Non-pigmented ciliary epithelial cell (primary cell): Measurements from ENCODE around the gene MKRN2.
A peak's percentile ranks its signal among the peaks of the same experiment; 100 is the strongest.
"Not testable (repeated sequence)": the region's sequence is repeated elsewhere in the genome, so short reads cannot be mapped to it uniquely, and the experiment has no call there.

Experiments used
- DNase-seq: peaks from one replicate; pipeline ENCODE4 v3.0.0-alpha.2; 2010; ENCODE audit warnings: low read depth

MKRN2 gene

GRCh38 chr3:12588039-12589009 is 31.4 kb downstream of the MKRN2 start:
- DNase-seq = peak; percentile 27

GRCh38 chr3:12590096-12590495 is 33.2 kb downstream of the MKRN2 start:
- DNase-seq = no peak

- DNase-seq = no peak
These were observed 34.6 kb downstream of the MKRN2 start for GRCh38 chr3:12591456-12591855.

DNA sequence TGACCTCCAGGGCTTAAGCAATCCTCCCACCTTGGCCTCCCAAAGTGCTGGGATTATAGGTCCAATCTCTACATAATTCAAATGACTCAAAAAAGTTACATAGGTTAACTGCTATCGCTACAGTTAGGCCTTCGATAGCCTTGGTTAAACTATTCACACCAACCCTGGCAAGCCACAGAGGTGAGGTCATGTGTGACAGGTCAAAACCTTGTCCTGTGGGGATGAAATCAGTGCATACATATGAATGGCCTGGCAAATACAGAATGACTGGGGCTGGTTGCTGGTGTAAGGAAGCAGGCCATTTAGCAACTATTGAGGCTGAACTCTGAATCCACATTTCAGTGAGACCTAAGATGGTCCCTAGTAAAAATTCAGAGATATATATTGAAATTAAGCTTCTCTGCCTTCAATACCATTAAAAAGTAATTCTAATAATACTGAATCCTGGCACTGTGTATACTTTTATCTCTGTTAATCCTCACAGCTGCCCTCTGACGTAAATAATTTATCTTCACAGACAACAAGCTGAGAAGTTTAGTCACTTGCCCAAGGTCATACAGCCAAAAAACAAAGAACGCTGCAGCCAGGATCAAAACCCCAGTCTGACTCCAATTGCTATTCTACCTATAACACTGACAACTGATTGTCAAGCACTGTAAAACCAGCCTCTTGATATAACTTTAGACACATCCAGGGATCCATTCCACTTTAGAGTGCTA is 35.3 kb downstream of the MKRN2 start:
- DNase-seq = no peak

GRCh38 chr3:12593473-12593872 is 36.6 kb downstream of the MKRN2 start:
- DNase-seq = no peak

DNA sequence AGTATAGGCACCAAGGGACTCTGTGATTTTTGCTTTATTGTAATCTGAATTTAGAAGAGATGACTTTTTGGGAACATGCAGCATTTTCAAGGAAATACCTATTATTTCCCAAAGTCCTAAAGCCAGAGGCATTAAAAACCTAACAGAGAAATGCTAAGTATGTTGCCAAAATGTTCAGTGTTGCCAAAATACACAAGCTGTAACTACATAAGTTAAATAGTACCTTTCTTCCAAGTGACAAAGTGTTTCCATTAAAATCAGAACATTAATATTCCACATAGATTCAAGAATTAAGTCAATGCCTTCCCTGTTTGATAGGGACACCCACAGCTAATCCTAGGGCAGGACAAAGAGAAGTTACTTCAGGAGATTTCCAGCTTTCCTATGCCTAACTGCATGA is 42.0 kb downstream of the MKRN2 start:
- DNase-seq = no peak

GRCh38 chr3:12601072-12601471 is 44.2 kb downstream of the MKRN2 start:
- DNase-seq = no peak

DNA sequence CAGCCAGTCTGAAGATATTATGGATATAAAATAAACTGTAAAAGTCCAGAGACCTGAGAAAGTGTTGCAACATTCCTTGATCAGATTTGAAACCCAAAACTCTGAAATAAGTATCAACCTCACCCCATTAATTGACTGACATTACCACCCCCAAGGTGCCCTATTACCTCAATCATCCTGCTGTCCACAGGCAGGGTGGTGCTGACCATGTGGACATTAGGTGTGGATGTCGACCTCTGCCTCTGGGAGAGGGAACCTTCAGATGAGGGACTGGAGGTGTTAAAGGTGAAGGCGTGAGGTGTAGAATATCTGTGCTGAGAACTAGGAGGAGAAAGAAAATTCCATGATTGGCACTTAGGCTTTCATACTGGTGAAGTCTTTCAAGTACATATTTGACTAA is 47.1 kb downstream of the MKRN2 start:
- DNase-seq = no peak

DNA sequence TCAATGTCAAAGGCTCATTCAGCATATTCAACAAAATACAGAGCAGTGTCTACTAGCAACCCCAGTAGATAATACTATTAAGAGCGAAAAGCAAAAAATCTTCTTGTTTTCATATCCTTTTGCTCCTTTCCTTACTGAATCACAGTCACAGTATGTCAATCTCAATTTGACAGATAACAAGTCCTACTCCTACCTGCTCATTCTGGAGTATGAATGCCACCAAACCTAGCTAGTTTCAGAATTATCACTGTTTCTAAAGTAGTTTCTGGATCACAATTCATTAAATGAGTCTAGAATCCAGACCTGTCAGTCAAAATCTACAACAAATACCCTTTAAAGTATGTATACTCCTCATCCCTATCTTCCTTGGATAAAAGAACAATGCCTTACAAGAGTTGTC is 51.5 kb downstream of the MKRN2 start:
- no peak for DNase-seq

DNA sequence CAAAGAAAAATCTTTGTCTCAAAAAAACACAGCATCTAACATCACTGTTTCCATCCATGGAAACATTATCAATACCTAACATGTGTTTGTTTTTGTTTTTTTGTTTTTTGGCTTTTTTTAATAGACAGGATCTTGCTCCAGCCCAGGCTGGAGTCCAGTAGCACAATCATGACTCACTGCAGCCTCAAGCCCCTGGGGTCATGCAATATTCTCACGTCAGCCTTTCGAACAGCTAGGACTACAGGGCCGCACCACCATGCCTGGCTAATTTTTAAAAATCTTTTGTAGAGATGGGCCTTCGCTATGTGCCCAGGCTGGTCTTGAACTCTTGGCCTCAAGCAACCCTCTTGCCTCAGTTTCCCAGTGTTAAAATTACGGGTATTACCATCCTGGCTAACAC is 54.2 kb downstream of the MKRN2 start:
- DNase-seq = no peak

DNA sequence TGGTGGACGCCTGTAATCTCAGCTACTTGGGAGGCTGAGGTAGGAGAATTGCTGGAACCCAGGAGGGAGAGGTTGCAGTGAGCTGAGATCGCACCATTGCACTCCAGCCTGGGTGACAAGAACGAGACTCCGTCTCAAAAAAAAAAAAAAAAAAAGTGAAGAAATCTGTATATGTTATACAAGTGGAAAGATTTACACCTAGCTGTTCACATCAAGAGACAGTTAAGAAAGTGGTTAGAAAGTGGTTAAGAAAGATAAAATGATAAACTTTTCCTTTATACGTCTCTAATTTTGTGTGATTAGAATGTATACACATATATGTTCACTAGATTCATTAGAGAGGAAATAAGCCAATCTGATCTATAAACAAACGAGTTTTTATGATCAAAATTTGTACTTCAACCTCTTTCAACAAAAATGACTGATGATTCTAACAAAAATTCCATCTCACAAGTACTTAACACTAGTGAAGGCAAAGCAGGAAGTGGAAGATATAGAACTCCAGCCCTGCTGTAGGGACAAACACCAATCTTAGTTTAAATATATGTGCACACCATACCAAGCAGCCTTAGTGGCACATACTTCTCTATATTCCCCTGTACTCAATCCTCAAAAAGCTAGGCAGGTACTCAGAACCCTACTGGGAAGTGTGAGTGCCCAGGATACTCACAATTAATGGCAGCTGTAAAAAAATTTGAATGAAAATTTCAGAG is 55.8 kb downstream of the MKRN2 start:
- DNase-seq = no peak

GRCh38 chr3:12613250-12613649 is 56.4 kb downstream of the MKRN2 start:
- no peak for DNase-seq

DNA sequence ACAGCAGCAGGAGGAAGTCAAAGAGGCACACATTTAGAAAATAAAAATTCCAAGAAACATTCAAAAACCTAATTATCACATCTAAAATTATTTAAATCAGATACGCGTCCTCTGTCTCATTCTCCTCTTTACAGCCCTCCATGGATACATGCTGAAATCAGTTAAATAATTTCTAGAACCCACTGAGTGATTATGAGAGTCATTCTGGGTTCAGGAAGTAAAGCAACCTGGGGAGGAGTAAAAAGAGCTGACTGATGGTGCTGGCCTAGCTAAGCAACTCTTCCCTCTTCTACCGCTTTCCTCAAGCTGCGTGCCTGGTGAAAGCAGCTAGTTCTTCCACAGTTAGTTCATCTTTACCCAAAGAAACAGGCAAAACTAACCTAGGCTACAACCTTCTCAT is 58.4 kb downstream of the MKRN2 start:
- DNase-seq = no peak

- DNase-seq = no peak
These were observed 61.5 kb downstream of the MKRN2 start for GRCh38 chr3:12618426-12618825.

- no peak for DNase-seq
These were observed 63.4 kb downstream of the MKRN2 start for GRCh38 chr3:12620305-12620704.

DNA sequence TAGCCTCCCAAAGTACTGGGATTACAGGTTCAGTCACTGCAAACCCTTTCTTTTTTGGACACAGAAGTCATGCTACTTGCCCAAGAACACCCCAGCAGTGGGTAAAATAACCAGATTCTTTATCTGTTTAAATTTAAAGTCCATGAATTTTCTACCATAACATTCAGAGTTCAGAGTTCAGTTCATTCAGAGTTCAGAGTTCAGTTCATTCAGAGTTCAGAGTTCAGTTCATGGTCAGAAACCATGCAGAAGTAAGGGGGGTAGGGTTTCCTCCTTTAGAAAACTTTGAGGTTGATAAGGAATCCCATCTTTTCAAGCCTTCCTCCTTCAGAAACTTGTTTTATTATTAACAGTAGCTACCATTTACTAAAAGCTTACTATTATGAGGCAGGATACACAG is 63.8 kb downstream of the MKRN2 start:
- DNase-seq = no peak

DNA sequence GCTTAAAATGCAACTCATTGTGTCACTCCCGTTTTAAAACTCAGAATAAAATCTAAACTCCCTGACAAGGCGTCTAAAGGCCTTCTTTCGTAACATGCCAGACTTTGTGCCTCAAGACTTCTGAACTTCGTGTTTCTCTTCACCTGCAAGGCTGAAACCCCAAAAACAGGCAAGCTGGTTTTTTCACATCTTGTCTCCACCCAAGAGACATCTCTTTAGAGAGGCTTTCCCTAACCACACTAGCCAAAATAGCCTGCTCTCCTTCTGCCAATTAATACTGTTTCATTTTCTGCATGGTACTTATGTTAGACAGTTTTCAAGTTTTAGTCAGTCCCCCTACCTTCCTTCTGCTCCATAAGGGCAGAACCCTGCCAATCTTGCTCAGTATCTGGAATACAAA is 65.4 kb downstream of the MKRN2 start:
- no peak for DNase-seq

DNA sequence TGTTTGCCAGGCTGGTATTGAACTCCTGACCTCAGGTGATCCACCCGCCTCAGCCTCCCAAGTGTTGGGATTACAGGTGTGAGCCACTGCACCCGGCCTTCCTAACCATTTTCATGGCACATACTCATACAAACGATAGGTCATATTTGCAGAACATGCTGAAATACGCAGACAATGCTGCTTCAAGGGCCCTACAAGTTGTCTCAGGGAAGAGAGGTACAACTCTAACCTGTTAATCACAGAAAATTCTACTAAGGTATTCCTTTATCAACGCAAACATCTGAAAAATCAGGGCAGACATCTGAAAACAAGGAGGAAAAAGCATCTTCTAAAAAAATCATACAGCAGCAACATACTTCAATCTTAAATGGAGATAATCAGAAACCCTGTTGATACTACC is 67.2 kb downstream of the MKRN2 start:
- no peak for DNase-seq

DNA sequence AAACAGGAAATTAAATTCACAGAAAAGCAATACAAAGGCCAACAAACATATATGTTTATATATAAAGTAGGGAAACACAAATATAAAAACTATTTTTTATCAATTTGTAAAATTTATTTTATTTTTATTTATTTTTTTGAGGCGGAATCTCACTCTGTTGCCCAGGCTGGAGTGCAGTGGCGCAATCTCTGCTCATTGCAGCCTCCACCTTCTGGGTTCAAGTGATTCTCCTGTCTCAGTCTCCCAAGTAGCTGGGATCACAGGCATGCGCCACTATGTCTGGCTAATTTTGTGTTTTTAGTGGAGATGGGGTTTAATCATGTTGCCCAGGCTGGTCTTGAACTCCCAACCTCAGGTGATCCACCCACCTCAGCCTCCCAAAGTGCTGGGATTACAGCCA is 68.1 kb downstream of the MKRN2 start:
- not testable (repeated sequence) for DNase-seq

GRCh38 chr3:12627370-12627769 is 70.5 kb downstream of the MKRN2 start:
- no peak for DNase-seq

- no peak for DNase-seq
These were observed 71.9 kb downstream of the MKRN2 start for GRCh38 chr3:12628813-12629212.

- no peak for DNase-seq
These were observed 72.7 kb downstream of the MKRN2 start for GRCh38 chr3:12629560-12629959.

- DNase-seq = no peak
These were observed 73.4 kb downstream of the MKRN2 start for GRCh38 chr3:12630292-12630691.
